Endometrial microvascular endothelial cells (primary cell): ENCODE measurements around the gene LIN7B. TPM values are rescaled to one million over a fixed set of nuclear protein-coding genes. Genes with fewer than 3 reads are reported as not detected.

Source experiments
- in situ Hi-C: cut with HindIII; loops from 2 replicates; pipeline ENCODE4 v1.10.0; 2017; ENCODE audit warnings: low sequenced_read_pairs, low pct_unique_long_range_greater_than_20kb; ENCODE audit errors: inconsistent ontology term
- total RNA-seq: library from RNA; depleted of rRNA; stranded (reverse); fragments of >200 nt; gene quantifications from one replicate; pipeline ENCODE4 v1.2.3, GENCODE V29; 2015; ENCODE audit errors: inconsistent ontology term

The LIN7B gene
- total RNA-seq, 1 donor from 2014 or later = 0.74 TPM

DNA sequence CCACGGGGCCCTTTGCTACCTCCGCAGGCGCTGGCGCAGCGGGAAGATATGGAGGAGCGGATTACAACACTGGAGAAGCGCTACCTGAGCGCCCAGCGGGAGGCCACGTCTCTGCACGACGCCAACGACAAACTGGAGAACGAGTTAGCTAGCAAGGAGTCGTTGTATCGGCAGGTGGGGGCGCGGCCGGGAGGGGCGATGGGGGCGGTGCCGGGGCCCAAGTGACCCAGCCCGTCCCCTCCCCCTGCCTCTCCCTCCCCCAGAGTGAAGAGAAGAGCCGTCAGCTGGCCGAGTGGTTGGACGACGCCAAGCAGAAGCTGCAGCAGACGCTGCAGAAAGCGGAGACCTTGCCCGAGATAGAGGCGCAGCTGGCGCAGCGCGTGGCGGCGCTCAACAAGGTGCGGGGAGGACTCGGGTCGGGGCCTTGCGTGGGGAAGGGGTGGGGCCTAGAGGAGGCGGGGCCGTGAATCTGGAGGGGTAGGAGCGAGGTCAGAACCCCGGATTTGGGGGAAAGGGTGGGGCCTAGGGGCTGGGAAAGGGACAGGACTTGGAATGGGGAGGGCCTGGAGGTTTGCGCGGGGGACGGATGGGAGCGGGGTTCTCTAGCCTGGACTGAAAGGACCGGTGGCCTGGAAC lies 18.9 kb downstream of the LIN7B start:
- in situ Hi-C loops = no loop called here

DNA sequence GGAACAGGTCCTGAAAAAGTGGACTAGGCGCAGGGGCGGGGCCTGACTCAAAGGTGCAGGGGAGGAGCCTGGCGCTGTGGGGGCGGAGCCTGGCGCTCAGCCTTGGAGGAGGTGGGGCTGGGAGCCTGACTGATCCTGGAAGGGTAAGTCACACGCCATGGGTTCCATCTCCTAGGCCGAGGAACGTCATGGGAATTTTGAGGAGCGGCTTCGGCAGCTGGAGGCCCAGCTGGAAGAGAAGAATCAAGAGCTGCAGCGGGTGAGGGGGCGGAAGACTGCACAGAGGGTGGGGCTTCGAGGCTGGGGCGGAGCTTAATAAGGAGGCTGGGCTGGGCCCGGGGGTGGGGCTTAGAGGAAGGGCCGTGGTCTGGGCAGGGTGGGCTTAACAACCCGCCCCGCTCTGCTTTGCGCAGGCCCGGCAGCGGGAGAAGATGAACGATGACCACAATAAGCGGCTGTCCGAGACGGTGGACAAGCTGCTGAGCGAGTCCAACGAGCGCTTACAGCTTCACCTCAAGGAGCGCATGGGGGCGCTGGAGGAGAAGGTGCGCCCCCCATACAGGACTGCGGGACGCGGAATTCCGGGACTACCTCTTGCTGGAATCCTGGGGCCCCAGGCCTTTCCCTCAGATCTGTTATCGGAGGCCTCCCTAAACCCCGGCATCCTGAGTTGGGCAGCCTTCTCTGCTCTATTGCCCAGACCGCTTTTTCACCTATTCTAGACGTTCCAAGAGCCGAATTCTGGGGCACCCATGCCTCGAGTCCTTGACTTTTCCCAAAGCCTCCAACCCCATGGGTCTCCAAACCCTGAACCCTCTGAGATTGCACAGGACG lies 19.7 kb downstream of the LIN7B start:
- in situ Hi-C loops = no loop called here

DNA sequence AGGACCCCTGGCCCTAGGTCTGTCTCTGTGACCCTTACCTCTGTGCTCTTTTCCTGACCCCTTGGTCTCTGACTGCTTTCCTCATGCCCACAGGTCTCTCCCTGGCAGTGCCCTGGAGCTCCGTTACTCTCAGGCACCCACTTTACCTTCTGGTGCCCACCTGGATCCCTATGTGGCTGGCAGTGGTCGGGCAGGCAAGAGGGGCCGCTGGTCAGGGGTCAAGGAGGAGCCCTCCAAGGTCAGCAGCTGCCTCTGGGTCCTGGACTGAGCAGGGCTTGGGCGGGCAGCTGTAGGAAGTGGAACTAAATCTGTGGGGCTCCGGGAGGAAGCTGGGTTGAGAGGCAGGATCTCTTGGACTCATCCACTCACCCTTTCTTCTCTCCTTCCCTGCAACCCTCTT lies 21.5 kb downstream of the LIN7B start:
- in situ Hi-C loops = no loop called here

DNA sequence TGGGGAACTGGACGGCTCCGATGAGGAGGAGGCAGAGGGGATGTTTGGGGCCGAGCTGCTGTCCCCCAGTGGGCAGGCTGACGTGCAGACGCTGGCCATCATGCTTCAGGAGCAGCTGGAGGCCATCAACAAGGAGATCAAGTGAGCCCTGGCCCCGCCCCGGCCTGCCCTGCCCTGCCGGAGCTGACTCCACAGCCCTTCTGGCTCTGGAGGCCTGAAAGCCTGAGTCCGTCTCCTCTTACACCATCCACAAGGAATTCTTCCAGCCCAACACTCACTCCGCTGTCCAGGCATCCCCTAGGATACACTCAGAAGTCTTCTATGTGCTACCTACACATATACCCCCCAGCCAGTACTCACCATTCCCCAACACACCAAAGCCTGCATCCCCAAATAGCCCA lies 22.6 kb downstream of the LIN7B start:
- in situ Hi-C loops = no loop called here

DNA sequence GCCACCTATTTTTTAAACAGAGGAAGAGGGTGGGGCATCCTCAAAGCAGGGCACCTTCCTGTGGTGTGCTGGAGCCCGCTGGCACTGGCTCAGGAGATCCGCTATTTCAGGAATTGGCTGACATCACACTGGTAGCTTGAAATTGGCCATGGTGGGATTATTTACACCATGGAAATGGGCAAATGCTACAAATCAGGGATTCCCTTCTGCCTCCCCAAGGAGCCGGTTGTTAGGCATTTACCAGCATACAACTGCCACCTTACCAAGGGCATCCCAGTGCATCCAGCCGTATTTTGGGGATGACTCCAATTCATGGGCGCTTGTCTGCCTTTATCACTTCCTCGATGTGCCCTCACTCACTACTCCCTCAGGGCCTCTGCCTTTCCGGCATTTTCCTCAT lies 26.8 kb downstream of the LIN7B start:
- in situ Hi-C loops = loop anchor here (10.0 kb wide), 1 partner anchor 54 kb away; no protein-coding TSS in a partner anchor

DNA sequence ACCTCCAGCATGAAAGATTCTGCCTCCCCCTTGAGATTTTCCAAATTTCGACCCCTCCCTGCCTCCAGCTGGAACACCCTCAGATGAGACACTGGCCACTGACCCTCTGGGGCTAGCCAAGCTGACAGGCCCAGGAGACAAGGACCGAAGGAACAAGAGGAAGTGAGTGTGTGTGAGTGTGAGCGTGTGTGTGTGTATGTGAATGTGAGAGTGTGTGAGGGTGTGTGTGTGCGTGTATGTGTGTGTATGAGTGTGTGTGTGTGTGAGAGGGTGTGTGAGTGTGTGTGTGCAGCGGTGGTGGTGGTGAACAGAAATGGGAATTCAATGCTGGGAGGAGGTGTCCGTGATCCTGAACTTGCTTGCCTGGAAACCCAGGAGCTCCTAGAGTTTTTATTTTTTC lies 27.2 kb downstream of the LIN7B start:
- in situ Hi-C loops = loop anchor here (10.0 kb wide), 1 partner anchor 53 kb away; no protein-coding TSS in a partner anchor

DNA sequence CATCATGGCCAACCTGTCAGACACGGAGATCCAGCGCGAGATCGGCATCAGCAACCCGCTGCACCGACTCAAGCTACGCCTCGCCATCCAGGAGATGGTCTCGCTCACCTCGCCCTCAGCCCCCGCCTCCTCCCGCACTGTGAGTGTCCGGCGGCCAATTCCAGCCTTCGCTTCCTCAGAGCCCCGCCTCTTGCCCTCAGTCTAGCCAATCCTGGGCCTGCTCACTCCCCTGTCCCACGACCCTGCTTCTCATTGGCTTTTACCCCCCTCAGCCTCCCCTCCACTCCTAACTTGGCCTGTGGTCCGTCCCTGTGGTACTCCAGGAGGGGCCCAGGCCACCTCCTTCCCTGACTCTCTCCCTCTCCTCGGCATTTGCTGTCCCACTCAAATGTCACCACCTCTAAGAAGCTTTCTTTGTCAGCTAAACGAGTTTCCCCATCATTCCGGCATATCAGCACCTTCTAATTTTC lies 28.7 kb downstream of the LIN7B start:
- in situ Hi-C loops = loop anchor here (10.0 kb wide), 1 partner anchor 52 kb away; no protein-coding TSS in a partner anchor

DNA sequence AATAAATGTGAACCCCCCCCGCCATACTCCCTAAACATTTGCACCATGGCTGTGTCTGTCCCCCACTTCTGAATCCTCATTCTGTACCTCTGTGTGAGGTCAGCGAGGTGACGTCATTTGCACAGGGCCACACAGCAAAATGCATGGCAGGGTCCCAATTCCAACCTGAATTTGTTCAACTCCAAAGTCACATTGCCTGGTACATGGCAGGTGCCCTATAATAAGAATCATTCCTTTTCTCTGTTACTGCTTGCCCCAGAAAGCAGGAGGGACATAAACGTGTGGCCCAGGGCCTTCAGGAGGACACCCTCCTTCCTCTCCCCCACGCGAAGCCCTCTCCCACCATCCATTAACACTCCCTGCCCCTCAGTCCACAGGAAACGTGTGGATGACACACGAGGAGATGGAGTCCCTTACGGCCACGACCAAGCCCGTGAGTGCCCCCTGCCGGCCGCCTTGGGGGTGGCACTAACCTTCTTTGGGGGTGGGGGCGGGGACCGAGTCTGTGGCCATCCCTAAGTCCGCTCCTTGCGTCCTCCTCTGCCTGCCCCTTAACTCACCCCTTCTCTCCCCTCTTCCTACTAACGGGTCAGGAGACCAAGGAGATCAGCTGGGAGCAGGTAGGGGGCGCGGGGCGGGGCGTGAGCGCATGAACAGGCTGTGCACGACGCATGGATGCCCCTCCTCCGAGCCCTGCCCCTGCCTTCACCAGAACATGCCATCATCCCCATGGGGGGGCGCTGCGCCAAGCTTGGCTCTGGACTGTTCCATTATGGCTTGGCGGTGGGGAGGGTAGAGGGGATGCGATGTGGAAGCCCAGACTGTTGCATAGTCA lies 31.6 kb downstream of the LIN7B start:
- in situ Hi-C loops = loop anchor here (10.0 kb wide), 1 partner anchor 49 kb away; no protein-coding TSS in a partner anchor

DNA sequence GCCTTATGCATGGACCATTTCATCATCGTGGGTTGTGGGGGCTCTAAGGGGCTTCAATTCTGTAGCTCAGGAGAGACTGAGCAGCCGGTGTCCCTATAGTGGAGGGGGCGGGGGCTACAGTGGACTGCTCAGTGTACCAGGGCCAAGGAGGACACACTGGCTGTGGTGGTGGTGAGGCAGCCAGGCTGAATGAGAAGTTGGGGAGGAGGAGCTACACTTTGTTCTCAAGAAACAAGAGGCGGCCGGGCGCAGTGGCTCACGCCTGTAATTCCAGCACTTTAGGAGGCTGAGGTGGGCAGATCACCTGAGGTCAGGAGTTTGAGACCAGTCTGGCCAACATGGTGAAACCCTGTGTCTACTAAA lies 32.2 kb downstream of the LIN7B start:
- in situ Hi-C loops = loop anchor here (10.0 kb wide), 1 partner anchor 48 kb away; no protein-coding TSS in a partner anchor

DNA sequence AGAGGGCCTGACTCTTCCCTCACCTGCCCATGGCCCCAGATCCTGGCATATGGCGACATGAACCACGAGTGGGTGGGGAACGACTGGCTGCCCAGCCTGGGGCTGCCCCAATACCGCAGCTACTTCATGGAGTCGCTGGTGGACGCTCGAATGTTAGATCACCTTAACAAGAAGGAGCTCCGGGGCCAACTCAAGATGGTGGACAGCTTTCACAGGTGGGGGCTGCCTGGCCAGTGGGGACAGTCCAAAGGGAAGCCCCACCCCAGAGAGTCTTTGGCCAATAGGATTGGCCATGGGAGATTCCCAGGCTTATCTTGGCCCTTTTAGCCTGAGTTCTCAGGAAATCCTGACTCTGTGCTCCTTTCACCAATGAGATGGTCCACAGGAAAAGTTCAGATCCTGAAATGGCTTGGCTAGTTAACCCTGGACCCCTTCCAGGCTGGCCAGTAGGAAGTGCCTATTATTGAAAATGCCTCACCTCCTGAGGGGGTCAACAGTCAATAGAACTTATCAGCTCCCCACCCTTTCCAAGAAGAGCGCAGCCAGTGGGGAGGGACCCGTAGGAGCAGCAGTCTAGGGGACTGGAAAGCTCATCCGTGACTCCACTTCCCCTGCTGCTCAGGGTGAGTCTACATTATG lies 34.0 kb downstream of the LIN7B start:
- in situ Hi-C loops = loop anchor here (10.0 kb wide), 1 partner anchor 47 kb away; no protein-coding TSS in a partner anchor

DNA sequence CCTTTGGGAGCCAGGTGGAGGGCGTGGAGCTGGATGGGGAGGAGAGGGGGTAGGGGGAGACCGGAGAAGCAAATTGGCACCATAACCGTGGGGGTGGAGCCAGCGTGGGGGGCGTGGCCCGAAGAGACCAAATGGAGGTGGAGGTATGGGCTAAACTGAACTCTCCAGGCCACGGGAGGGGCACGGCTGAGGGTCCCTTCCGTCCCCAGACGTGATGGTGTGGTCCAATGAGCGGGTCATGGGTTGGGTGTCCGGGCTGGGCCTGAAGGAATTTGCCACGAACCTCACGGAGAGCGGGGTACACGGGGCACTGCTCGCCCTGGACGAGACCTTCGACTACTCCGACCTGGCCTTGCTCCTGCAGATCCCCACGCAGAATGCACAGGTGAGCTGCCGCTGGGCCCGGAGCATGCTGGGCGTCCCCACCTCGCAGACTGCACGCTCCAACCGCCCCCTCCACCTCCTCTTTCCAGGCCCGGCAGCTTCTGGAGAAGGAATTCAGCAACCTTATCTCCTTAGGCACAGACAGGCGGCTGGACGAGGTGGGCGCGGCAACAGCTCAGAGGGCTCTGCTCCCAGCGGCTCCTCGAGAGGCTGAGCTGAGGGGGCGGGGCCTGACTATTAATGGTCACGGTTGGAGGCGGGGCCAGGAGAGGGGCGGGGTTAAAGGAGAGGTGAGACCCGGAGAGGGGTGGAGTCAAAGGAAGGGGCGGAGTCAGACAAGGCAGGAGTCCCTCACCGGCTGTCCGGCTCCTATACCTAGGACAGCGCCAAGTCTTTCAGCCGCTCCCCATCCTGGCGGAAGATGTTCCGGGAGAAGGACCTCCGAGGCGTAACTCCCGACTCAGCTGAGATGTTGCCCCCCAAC lies 34.8 kb downstream of the LIN7B start:
- in situ Hi-C loops = loop anchor here (10.0 kb wide), 1 partner anchor 46 kb away; no protein-coding TSS in a partner anchor

DNA sequence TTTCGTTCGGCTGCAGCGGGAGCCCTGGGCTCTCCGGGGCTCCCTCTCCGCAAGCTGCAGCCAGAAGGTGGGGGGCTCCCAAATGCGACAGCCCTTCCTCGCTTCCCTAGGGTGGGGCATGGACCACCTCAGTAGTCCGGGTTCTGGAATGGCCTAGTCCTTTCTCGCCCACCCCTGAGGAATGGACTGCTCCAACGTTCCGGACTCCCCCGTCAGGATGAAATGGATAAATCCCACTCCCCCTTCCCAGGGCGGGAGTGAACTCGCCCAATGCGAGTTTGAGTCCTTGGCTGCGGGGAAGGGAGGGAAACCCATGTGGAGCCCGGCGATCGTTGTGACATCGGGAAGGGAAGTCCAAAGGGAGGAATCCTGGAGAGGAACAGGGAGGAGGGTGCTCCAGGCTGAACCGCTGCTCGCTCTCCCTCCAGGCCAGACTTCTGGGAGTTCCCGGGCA lies 35.5 kb downstream of the LIN7B start:
- in situ Hi-C loops = loop anchor here (10.0 kb wide), 1 partner anchor 45 kb away; no protein-coding TSS in a partner anchor

DNA sequence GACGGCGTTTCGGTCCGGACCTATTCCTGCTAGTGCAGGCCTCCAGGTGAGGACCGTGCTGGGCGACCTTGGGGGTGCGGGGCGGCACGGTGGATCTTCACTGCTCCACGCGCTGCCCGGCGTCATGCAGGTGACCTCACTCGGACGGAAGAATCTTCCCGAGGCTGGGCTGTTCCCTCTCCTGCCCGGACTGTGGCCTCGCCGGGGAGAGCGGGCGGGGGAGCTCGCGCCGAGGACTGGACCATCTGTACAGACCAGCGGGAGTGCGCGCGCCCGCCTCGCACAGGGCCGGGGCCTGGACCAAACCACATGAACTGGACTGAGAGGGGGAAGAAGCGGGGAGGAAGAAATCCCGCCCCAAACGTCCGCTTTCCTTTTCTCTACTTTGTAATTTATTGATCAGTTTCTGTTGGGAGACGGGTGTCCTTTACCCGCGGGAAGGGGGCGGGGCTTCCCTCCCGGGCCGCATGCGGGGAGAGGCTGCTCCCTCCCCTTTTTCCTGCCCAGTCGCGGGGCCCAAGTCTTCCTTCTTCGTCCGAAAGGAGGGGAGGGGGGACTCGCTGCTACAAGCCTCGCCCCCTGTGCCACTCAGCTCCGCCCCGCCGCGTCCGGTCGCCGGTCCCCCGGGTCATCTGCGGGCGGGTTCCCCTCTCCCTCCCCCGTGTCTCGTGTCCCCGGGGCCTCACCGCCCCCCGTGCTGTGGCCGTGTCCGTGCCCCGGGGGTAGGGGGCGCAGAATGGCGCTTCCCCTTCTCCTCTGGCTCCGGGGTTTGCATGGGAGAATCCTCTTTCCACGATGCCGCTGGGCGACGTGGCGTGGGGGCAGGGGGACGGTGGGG lies 36.2 kb downstream of the LIN7B start:
- in situ Hi-C loops = no loop called here

DNA sequence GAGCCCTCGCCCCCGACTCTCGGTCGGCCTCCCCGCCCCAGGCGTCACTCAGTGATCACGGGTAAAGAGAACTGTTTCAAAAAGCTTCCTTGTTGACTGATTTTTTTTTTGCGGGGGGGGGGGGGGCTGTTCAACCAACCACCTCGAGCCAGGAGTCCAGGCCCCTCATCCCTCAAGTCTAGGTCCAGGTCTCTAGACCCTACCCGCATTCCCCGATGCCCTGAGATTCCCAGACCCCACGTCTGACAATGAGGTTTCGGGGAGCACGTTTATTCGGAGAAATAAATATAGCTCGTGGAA lies 36.7 kb downstream of the LIN7B start:
- in situ Hi-C loops = no loop called here

DNA sequence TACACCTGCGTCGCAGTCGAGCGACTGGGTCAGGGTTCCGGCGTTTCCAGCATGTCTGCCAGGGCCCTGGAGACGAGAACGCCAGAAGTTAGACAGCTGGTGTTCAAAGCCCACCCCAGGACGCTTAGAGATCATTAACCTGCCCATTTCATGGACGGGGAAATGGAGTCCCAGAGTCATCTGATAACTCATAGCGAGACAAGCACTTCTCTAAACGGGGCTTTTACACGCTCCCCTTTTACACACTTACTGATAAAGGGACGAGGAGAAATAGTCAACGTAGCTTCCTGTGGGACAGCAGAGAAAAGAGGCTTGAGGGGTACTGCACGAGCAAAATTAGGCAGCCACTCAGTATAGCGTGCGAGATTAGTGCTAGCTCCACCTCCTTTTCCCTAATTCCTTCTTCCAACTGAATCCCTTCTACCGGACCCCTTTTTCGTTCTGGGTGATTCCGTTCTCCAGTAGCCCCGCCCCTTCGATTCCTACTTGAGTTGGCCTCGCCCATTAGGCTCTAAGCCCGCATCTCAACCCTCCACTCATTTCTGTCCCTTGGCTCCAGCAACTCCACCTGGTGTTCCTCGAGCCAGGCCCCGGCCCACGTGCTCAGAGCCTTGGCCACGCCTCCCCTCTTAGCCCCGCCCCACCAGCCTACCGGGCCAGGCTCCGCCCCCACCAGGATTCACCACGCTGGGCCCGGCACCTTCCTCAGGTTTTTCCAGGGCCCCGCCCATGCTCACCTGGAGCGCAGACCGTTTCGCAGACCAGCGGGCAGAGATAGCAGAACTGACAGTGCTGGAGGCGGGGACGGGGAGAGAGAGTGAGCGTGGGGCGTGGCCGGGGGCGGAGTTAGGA lies 37.3 kb downstream of the LIN7B start:
- in situ Hi-C loops = no loop called here

DNA sequence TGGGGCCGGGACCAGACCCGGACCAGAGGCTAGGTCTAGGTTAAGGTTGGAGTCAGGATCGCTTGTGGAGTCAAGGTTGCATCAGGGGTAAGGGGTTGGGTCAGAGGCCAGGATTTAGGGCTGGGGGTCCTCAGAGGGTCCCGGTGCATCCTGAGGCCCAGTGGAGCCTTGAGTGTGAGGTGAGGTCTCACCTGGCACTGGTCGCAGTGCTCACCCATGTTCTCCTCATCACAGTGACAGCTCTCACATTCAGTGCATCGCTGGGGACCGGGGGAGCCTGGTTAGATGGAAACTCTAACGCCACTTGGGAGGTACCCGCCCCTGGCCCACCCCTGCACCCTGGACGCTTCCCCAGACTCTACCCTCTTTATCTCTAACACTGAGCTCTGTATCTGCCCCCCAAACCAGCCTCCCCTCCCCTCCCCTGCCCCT lies 38.0 kb downstream of the LIN7B start:
- in situ Hi-C loops = no loop called here
